K562 (cell line): ENCODE results near the gene CALM1. TPM values are rescaled to one million over a fixed set of nuclear protein-coding genes. Genes with fewer than 3 reads are reported as not detected.

ENCODE experiments used
- CHD2 ChIP-seq: IDR thresholded peaks from 2 replicates; pipeline ENCODE4 v1.6.1; 2011; ENCODE audit warnings: low read depth, low read length
- E2F5 ChIP-seq: sonication (generic); formaldehyde crosslinking; IDR thresholded peaks from 2 replicates; pipeline ENCODE4 v1.8.0; 2022; ENCODE audit warnings: mild to moderate bottlenecking, missing genetic modification reagents
- GABPA ChIP-seq: fragments of 200-800 bp; sonication (Bioruptor generic); conservative IDR thresholded peaks from 2 replicates; pipeline ENCODE4 v1.6.1; 2016; ENCODE audit warnings: low read depth, missing genetic modification characterization, missing compliant biosample characterization
- GABPB1 ChIP-seq: sonication (generic); formaldehyde crosslinking; IDR thresholded peaks from 2 replicates; pipeline ENCODE4 v1.8.0; 2022; ENCODE audit warnings: mild to moderate bottlenecking, missing genetic modification reagents
- HCFC1 ChIP-seq: IDR thresholded peaks from 2 replicates; pipeline ENCODE4 v1.6.1; 2012; ENCODE audit warnings: low read depth, low read length, improper control_type of control experiment
- KAT7 ChIP-seq: sonication (generic); formaldehyde crosslinking; IDR thresholded peaks from 2 replicates; pipeline ENCODE4 v1.8.0; 2022; ENCODE audit warnings: missing genetic modification reagents, mild to moderate bottlenecking, borderline replicate concordance
- KLF1 ChIP-seq: fragments of 450-650 bp; IDR thresholded peaks from 2 replicates; pipeline ENCODE4 v1.6.1; 2016; ENCODE audit warnings: missing genetic modification characterization, missing compliant biosample characterization
- MXI1 ChIP-seq: IDR thresholded peaks from 2 replicates; pipeline ENCODE4 v1.6.1; 2011; ENCODE audit warnings: low read depth, mild to moderate bottlenecking, improper control_type of control experiment, low read length
- NCOA6 ChIP-seq: fragments of 450-650 bp; IDR thresholded peaks from 2 replicates; pipeline ENCODE4 v1.6.1; 2017; ENCODE audit warnings: mild to moderate bottlenecking
- PBX2 ChIP-seq, 2 experiments: IDR thresholded peaks in 1 of 2; conservative IDR thresholded peaks in 1 of 2; 2 replicates each; pipeline ENCODE4 v1.6.1; 2016; ENCODE audit warnings: low read depth in 2 of 2, mild to moderate bottlenecking in 1 of 2, missing compliant biosample characterization in 1 of 2, missing genetic modification characterization in 1 of 2, moderate library complexity in 1 of 2
- PRMT5 ChIP-seq: sonication (generic); formaldehyde crosslinking; IDR thresholded peaks from 2 replicates; pipeline ENCODE4 v1.5.0; 2020; ENCODE audit warnings: missing genetic modification reagents
- RBM14 ChIP-seq: fragments of 200-400 bp; formaldehyde crosslinking; IDR thresholded peaks from 2 replicates; pipeline ENCODE4 v1.6.1; 2018; ENCODE audit warnings: low read depth, mild to moderate bottlenecking, low read length, moderate library complexity, borderline replicate concordance; ENCODE audit not compliant: insufficient read depth
- TEAD4 ChIP-seq, 2 experiments: sonication (generic) in 1 of 2; formaldehyde crosslinking in 1 of 2; IDR thresholded peaks; 2 replicates each; pipeline versions ENCODE4 v1.6.1 to v1.8.0; 2012 to 2022; ENCODE audit warnings: borderline replicate concordance in 1 of 2, inconsistent platforms in 1 of 2, low read length in 1 of 2, mild to moderate bottlenecking in 1 of 2, missing genetic modification reagents in 1 of 2
- ZBTB7A ChIP-seq: IDR thresholded peaks from 2 replicates; pipeline ENCODE4 v1.6.1; 2011; ENCODE audit warnings: low read depth, mild to moderate bottlenecking, low read length, moderate library complexity, borderline replicate concordance; ENCODE audit not compliant: control insufficient read depth
- ZKSCAN1 ChIP-seq: fragments of 150-350 bp; IDR thresholded peaks from 2 replicates; pipeline ENCODE4 v1.6.1; 2016; ENCODE audit warnings: low read depth, low read length
- ZNF384 ChIP-seq: IDR thresholded peaks from 2 replicates; pipeline ENCODE4 v1.6.1; 2012; ENCODE audit warnings: low read depth, low read length, improper control_type of control experiment
- ZNF668 ChIP-seq: fragments of 250-450 bp; sonication (Bioruptor Pico); IDR thresholded peaks from 2 replicates; pipeline ENCODE4 v1.8.0; 2022; ENCODE audit warnings: mild to moderate bottlenecking, inconsistent platforms
- polyA plus RNA-seq, 8 experiments: library from polyadenylated mRNA; depleted of rRNA in 4 of 8; stranded (reverse) in 5 of 8; unstranded in 3 of 8; fragments of >200 nt; fragmentation: Nextera tagmentation in 2 of 8; fragmentation: Illumina TruSeq in 1 of 8; extraction: Ambion mirVana in 2 of 8; extraction: Trizol in 1 of 8; gene quantifications; 2 replicates each; pipeline versions ENCODE4 v1.2.1 to v1.2.3, GENCODE V29; 2011 to 2014; ENCODE audit warnings: inconsistent platforms in 1 of 8, missing spikeins in 1 of 8
- total RNA-seq, 7 experiments: library from RNA; depleted of rRNA in 6 of 7; stranded (reverse); fragments of >200 nt in 6 of 7; fragmentation: Illumina TruSeq in 2 of 7; extraction: Trizol in 2 of 7; gene quantifications; 2 replicates each; pipeline versions ENCODE4 v1.2.1 to v1.2.3, GENCODE V29; 2011 to 2021; ENCODE audit warnings: low replicate concordance in 1 of 7
- TF ChIP-seq, protein P1 (sequence below): fragments of 450-650 bp; IDR thresholded peaks from 2 replicates; pipeline ENCODE4 v1.7.1; 2018; ENCODE audit warnings: mild to moderate bottlenecking, low read depth; ENCODE audit not compliant: partially characterized antibody
- TF ChIP-seq, protein P2 (sequence below): fragments of 250-450 bp; sonication (Bioruptor Pico); IDR thresholded peaks from 2 replicates; pipeline ENCODE4 v1.8.0; 2022; ENCODE audit warnings: inconsistent platforms

Gene CALM1
- total and polyA plus RNA-seq, 9 of the 15 experiments (the other 6 are each of a cell fraction or from before 2014, with no cell fraction given) = 48.0 to 269 (median 158) TPM

DNA sequence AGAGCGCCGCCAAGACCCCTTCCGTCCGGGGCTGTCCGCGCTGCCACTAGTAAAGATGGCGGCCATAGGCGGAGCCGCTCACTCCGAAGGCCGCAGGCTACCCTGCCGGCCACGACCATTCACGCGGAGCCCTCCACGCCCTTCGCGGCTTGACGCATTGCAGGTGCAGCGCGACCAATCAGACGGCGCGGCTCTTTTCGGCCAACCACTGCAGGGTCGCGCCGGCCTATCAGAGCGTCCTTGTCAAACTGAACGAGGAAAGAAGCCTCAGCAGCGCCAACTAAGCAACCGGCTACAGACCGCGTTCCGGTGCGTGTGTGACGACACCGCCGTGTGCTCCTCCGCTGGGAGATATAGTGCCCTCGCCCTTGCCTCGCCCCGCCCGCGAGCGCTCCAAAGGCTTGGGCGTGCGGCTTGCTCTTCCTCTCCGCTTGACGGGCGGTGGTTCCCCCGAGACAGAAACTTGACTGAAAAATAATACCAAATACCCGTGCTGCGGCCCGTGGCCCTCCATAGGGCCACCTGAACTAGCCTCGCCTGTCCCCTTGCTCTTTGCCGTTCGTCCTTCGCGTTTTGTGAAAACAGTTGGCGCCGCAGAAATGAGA lies 13.6 kb upstream of the CALM1 start (continued):
- TF ChIP-seq ZKSCAN1 = no peak
- TF ChIP-seq, protein P1, sequence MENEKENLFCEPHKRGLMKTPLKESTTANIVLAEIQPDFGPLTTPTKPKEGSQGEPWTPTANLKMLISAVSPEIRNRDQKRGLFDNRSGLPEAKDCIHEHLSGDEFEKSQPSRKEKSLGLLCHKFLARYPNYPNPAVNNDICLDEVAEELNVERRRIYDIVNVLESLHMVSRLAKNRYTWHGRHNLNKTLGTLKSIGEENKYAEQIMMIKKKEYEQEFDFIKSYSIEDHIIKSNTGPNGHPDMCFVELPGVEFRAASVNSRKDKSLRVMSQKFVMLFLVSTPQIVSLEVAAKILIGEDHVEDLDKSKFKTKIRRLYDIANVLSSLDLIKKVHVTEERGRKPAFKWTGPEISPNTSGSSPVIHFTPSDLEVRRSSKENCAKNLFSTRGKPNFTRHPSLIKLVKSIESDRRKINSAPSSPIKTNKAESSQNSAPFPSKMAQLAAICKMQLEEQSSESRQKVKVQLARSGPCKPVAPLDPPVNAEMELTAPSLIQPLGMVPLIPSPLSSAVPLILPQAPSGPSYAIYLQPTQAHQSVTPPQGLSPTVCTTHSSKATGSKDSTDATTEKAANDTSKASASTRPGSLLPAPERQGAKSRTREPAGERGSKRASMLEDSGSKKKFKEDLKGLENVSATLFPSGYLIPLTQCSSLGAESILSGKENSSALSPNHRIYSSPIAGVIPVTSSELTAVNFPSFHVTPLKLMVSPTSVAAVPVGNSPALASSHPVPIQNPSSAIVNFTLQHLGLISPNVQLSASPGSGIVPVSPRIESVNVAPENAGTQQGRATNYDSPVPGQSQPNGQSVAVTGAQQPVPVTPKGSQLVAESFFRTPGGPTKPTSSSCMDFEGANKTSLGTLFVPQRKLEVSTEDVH = peak; percentile 61
- peak; percentile 83 for TF ChIP-seq CHD2
- no peak for TF ChIP-seq ZNF384
- no peak for TF ChIP-seq ZNF668 (CRISPR knock-in tag)
- TF ChIP-seq PBX2 (CRISPR knock-in tag; IDR thresholded peaks at IDR 0.05; ENCODE audit: low read depth) = no peak
- 0 out of 2 replicates have a peak, but pooled peaks have one; percentile 8 for TF ChIP-seq PBX2 (tag; conservative IDR thresholded peaks at IDR 0.05; ENCODE audit: low read depth)
- no peak for TF ChIP-seq KAT7
- TF ChIP-seq, protein P2, sequence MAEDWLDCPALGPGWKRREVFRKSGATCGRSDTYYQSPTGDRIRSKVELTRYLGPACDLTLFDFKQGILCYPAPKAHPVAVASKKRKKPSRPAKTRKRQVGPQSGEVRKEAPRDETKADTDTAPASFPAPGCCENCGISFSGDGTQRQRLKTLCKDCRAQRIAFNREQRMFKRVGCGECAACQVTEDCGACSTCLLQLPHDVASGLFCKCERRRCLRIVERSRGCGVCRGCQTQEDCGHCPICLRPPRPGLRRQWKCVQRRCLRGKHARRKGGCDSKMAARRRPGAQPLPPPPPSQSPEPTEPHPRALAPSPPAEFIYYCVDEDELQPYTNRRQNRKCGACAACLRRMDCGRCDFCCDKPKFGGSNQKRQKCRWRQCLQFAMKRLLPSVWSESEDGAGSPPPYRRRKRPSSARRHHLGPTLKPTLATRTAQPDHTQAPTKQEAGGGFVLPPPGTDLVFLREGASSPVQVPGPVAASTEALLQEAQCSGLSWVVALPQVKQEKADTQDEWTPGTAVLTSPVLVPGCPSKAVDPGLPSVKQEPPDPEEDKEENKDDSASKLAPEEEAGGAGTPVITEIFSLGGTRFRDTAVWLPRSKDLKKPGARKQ = no peak
- peak; percentile 80; the same call in 1 of the 2 replicates for TF ChIP-seq KLF1
- TF ChIP-seq E2F5 = peak; percentile 25; the same call in 1 of the 2 replicates
- TF ChIP-seq NCOA6 = no peak; the same call in 1 of the 2 replicates
- peak; percentile 67 for TF ChIP-seq HCFC1
- no peak for TF ChIP-seq PRMT5 (CRISPR knock-in tag)
- TF ChIP-seq MXI1 = no peak
- TF ChIP-seq RBM14 = no peak
- 0 out of 2 replicates have a peak, but pooled peaks have one; percentile 10 for TF ChIP-seq TEAD4 (IDR thresholded peaks at IDR 0.05; ENCODE audit: low read length)
- TF ChIP-seq TEAD4 (CRISPR knock-in tag; IDR thresholded peaks at IDR 0.05; ENCODE audit: borderline replicate concordance) = no peak
- 0 out of 2 replicates have a peak, but pooled peaks have one; percentile 32 for TF ChIP-seq GABPA (tag)
- TF ChIP-seq ZBTB7A = peak; percentile 41; the same call in 1 of the 2 replicates
- peak; percentile 77 for TF ChIP-seq GABPB1
